Endothelial cell of umbilical vein (primary cell): ENCODE data around the gene PCNA. TPM values are rescaled to one million over a fixed set of nuclear protein-coding genes. Genes with fewer than 3 reads are reported as not detected.
A peak's percentile ranks its signal among the peaks of the same experiment; 100 is the strongest.

Experiments
- BruUV-seq: library from RNA; stranded (reverse); fragments of 400-500 nt; replicated peaks from 2 replicates; lab custom pipeline; 2021; lab: Mats Ljungman, UMichigan
- CTCF ChIA-PET: fragments of 300-600, 350-600 bp; sonication (Branson Sonifier 250); formaldehyde crosslinking; loops from one replicate; lab custom pipeline; 2021; ENCODE audit warnings: antibody characterized with exemption, inconsistent platforms; lab: Charles Lee
- POLR2A ChIA-PET: fragments of 300-600, 350-600 bp; sonication (Branson Sonifier 250); formaldehyde crosslinking; loops from one replicate; lab custom pipeline; 2021; ENCODE audit warnings: antibody characterized with exemption, inconsistent platforms; lab: Charles Lee
- DNase-seq: peaks from one replicate; pipeline ENCODE4 v3.0.0-alpha.2; 2011; ENCODE audit warnings: low read depth, low spot score
- FAIRE-seq: peaks from 2 replicates; lab custom pipeline; 2011; peaks lifted over from hg19 to GRCh38; lab: Jason Lieb, UNC
- H2AFZ ChIP-seq: 2 replicates; pipeline ENCODE4 v1.6.0; 2012; ENCODE audit warnings: low read depth, low read length, control low read depth, inconsistent platforms
- H3K27ac ChIP-seq: 2 replicates; pipeline ENCODE4 v1.5.1; 2011; ENCODE audit warnings: low read depth, mild to moderate bottlenecking, control low read depth, low read length, moderate library complexity; ENCODE audit not compliant: insufficient read depth
- H3K27me3 ChIP-seq, 2 experiments: 2 replicates each; pipeline versions ENCODE4 v1.6.0 to v1.6.1; 2011; ENCODE audit warnings: low read length in 2 of 2, mixed read lengths in 1 of 2; ENCODE audit not compliant: control insufficient read depth in 2 of 2, insufficient read depth in 2 of 2
- H3K36me3 ChIP-seq, 2 experiments: 2 replicates in 1 of 2; 3 replicates in 1 of 2; pipeline ENCODE4 v1.5.1; 2011; ENCODE audit warnings: low read length in 2 of 2, mild to moderate bottlenecking in 1 of 2, moderate library complexity in 1 of 2; ENCODE audit not compliant: control insufficient read depth in 2 of 2, insufficient read depth in 2 of 2; ENCODE audit errors: extremely low read depth in 1 of 2
- H3K4me1 ChIP-seq: 3 replicates; pipeline ENCODE4 v1.5.1; 2011; ENCODE audit warnings: mild to moderate bottlenecking, low read length; ENCODE audit not compliant: control insufficient read depth, insufficient read depth; ENCODE audit errors: extremely low read depth
- H3K4me2 ChIP-seq: 2 replicates; pipeline ENCODE4 v1.6.1; 2011; ENCODE audit warnings: low read length, control low read depth, mixed read lengths; ENCODE audit not compliant: insufficient read depth
- H3K4me3 ChIP-seq, 3 experiments: fragments of 200-600 bp in 1 of 3; sonication (generic), shearing (Covaris generic) in 1 of 3; replicated peaks in 1 of 3; 2 replicates each; pipeline ENCODE4 v1.5.1; 2011 to 2016; ENCODE audit warnings: control low read depth in 3 of 3, low read length in 3 of 3, mild to moderate bottlenecking in 2 of 3, inconsistent platforms in 1 of 3, low read depth in 1 of 3, moderate library complexity in 1 of 3; ENCODE audit not compliant: insufficient read depth in 1 of 3
- H3K79me2 ChIP-seq: 2 replicates; pipeline ENCODE4 v1.6.0; 2012; ENCODE audit warnings: low read length, inconsistent platforms; ENCODE audit not compliant: control insufficient read depth, insufficient read depth
- H3K9ac ChIP-seq: replicated peaks from 2 replicates; pipeline ENCODE3; 2011; ENCODE audit warnings: low read length, control low read depth; ENCODE audit not compliant: insufficient read depth; ENCODE audit errors: extremely low read depth
- H3K9me1 ChIP-seq: replicated peaks from 3 replicates; pipeline ENCODE4 v1.6.0; 2011; ENCODE audit warnings: mild to moderate bottlenecking, low read length; ENCODE audit not compliant: control insufficient read depth, insufficient read depth; ENCODE audit errors: extremely low read depth
- H3K9me3 ChIP-seq: replicated peaks from 2 replicates; pipeline ENCODE4 v1.5.1; 2012; ENCODE audit warnings: low read length, inconsistent platforms; ENCODE audit not compliant: control insufficient read depth, insufficient read depth
- H4K20me1 ChIP-seq: replicated peaks from 2 replicates; pipeline ENCODE3; 2011; ENCODE audit warnings: mild to moderate bottlenecking, low read length; ENCODE audit not compliant: control insufficient read depth, insufficient read depth; ENCODE audit errors: extremely low read depth
- CTCF ChIP-seq, 2 donors: IDR thresholded peaks; 1 replicate in 1 of 2; 2 replicates in 1 of 2; pipeline ENCODE4 v1.5.1; 2011; ENCODE audit warnings: low read length in 2 of 2, mild to moderate bottlenecking in 2 of 2, moderate library complexity in 2 of 2, control low read depth in 1 of 2, inconsistent platforms in 1 of 2, low read depth in 1 of 2; ENCODE audit not compliant: insufficient read depth in 1 of 2; ENCODE audit errors: extremely low read depth in 1 of 2
- EZH2 ChIP-seq: IDR thresholded peaks from 2 replicates; pipeline ENCODE4 v1.6.1; 2012; ENCODE audit warnings: borderline replicate concordance, low read depth, mild to moderate bottlenecking, moderate library complexity, low read length, inconsistent platforms; ENCODE audit not compliant: severe bottlenecking
- FOS ChIP-seq: IDR thresholded peaks from 2 replicates; pipeline ENCODE4 v1.6.1; 2011; ENCODE audit warnings: mild to moderate bottlenecking, low read length, moderate library complexity, borderline replicate concordance; ENCODE audit not compliant: insufficient read depth
- GATA2 ChIP-seq: IDR thresholded peaks from 2 replicates; pipeline ENCODE4 v1.7.0; 2011; ENCODE audit warnings: low read depth, mild to moderate bottlenecking, moderate library complexity, mixed read lengths, low read length; ENCODE audit not compliant: insufficient read length, insufficient read depth
- JUN ChIP-seq: IDR thresholded peaks from 2 replicates; pipeline ENCODE4 v1.6.1; 2011; ENCODE audit warnings: borderline replicate concordance, low read depth; ENCODE audit not compliant: insufficient read length, insufficient read depth
- MAX ChIP-seq: IDR thresholded peaks from 2 replicates; pipeline ENCODE4 v1.6.1; 2011; ENCODE audit not compliant: insufficient read depth, insufficient read length
- MYC ChIP-seq: IDR thresholded peaks from one replicate; pipeline ENCODE4 v1.6.1; 2011; ENCODE audit warnings: mild to moderate bottlenecking, low read depth, low read length
- POLR2A ChIP-seq: IDR thresholded peaks from 2 replicates; pipeline ENCODE4 v1.6.1; 2012; ENCODE audit warnings: low read depth, mild to moderate bottlenecking, control low read depth, low read length
- POLR2AphosphoS5 ChIP-seq: IDR thresholded peaks from 2 replicates; pipeline ENCODE4 v1.6.1; 2012; ENCODE audit warnings: low read depth, mild to moderate bottlenecking, control low read depth, low read length, moderate library complexity; ENCODE audit not compliant: insufficient read depth
- dilution Hi-C: fragments of 300-500 bp; cut with MboI; formaldehyde crosslinking; loops from one replicate; pipeline ENCODE4 v1.15.0; 2019; ENCODE audit warnings: low sequenced_read_pairs; ENCODE audit not compliant: extremely low pct_ligation_motif_present
- intact Hi-C: fragments of 100-400 bp; cut with micrococcal nuclease; formaldehyde crosslinking; loops from one replicate; pipeline ENCODE4 v1.10.0; 2022
- polyA plus RNA-seq, 4 experiments: library from polyadenylated mRNA; depleted of rRNA in 3 of 4; stranded (reverse) in 3 of 4; unstranded in 1 of 4; fragments of >200 nt; gene quantifications; 2 replicates each; pipeline versions ENCODE4 v1.2.1 to v1.2.3, GENCODE V29; 2011 to 2012; ENCODE audit warnings: missing spikeins in 1 of 4
- total RNA-seq: library from RNA; stranded (reverse); gene quantifications from 2 replicates; pipeline ENCODE4 v1.2.3, GENCODE V29; 2021

Gene PCNA
- total and polyA plus RNA-seq, 2 donors (not counting 3 experiments of a cell fraction or from before 2014, with no cell fraction given): 175 to 295 TPM

GRCh38 chr20:5150226-5151076 lies 30.7 kb upstream of the PCNA start:
- ChIA-PET CTCF (interaction anchor here (0.6 kb wide), 1 partner anchor 42 kb away, joined by 5 read pairs; no protein-coding TSS in a partner anchor), POLR2A (no interaction called here)
- H3K27ac ChIP-seq: no peak overlapping the region
- H3K9me1 ChIP-seq: no peaks in the 10 kb centered on the region
- no peak overlapping the region for H3K4me3 ChIP-seq
- H3K9ac ChIP-seq: no peak overlapping the region
- FAIRE-seq (peak; percentile 59), DNase-seq (no peak)
- intact Hi-C loops: no loop called here
- no peak overlapping the region for H2AFZ ChIP-seq
- H3K4me2 ChIP-seq: no peak overlapping the region
- H3K27me3 ChIP-seq: no peaks in the 10 kb centered on the region
- dilution Hi-C loops: no loop called here
- no peaks in the 10 kb centered on the region for H3K36me3 ChIP-seq
- no TSS peak for BruUV-seq
- H4K20me1 ChIP-seq: peaks cover 2% of the 10 kb centered on the region
- H3K79me2 ChIP-seq: peaks cover 30% of the 10 kb centered on the region
- peaks cover 7% of the 10 kb centered on the region for H3K4me1 ChIP-seq
- TF ChIP-seq EZH2 (no peak), MYC (no peak), GATA2 (no peak), CTCF (IDR thresholded peaks at IDR 0.05; ENCODE audit: extremely low read depth in 1 of 2, insufficient read depth in 1 of 2, low read depth in 1 of 2, low read length in 2 of 2) (no peak), MAX (no peak), POLR2AphosphoS5 (no peak), FOS (no peak), POLR2A (no peak), JUN (no peak)
- no peaks in the 10 kb centered on the region for H3K9me3 ChIP-seq
